HCT116 (cell line): Measurements from ENCODE around the gene RECQL5. TPM values are rescaled to one million over a fixed set of nuclear protein-coding genes. Genes with fewer than 3 reads are reported as not detected.

Experiments used
- ATAC-seq: fragments of 200-7000 bp; cut with Tn5 transposase; 2 replicates; pipeline ENCODE4 v1.9.1; 2020; ENCODE audit warnings: mild to moderate bottlenecking, moderate library complexity
- BruUV-seq: library from RNA; stranded (reverse); fragments of 400-500 nt; replicated peaks from 2 replicates; lab custom pipeline; 2021; lab: Mats Ljungman, UMichigan
- CTCF ChIA-PET: fragments of 300-600 bp; sonication (Branson Sonifier 250); formaldehyde crosslinking; loops from one replicate; lab custom pipeline; 2021; ENCODE audit warnings: antibody characterized with exemption; lab: Charles Lee
- POLR2A ChIA-PET: fragments of 300-600, 350-600 bp; sonication (Branson Sonifier 250); formaldehyde crosslinking; loops from one replicate; lab custom pipeline; 2021; ENCODE audit warnings: antibody characterized with exemption; lab: Charles Lee
- RAD21 ChIA-PET, 2 experiments: fragments of 300-600 bp; sonication (Branson Sonifier 250); formaldehyde crosslinking; loops; one replicate each; lab custom pipeline; 2023; ENCODE audit warnings: low total read pairs in 2 of 2; ENCODE audit not compliant: uncharacterized antibody in 2 of 2, unreplicated experiment in 2 of 2, low non-redundant PET in 1 of 2; lab: Charles Lee
- DNase-seq: peaks from one replicate; pipeline ENCODE4 v3.0.0-alpha.2; 2010; ENCODE audit warnings: low read depth, low spot score
- H2AFZ ChIP-seq: fragments of 200-600 bp; shearing (Covaris generic), sonication (generic); 2 replicates; pipeline ENCODE4 v1.6.1; 2017; ENCODE audit warnings: low read depth, mixed run types, mixed read lengths, antibody characterized with exemption, low read length; ENCODE audit not compliant: poor library complexity, severe bottlenecking
- H3K27ac ChIP-seq: 2 replicates; pipeline ENCODE4 v1.5.1; 2012; ENCODE audit warnings: low read depth, low read length
- H3K27me3 ChIP-seq: fragments of 200-600 bp; sonication (generic); 2 replicates; pipeline ENCODE4 v1.6.1; 2016; ENCODE audit warnings: mixed run types, low read length, mixed read lengths; ENCODE audit not compliant: insufficient read depth
- H3K36me3 ChIP-seq, 2 experiments: fragments of 200-500 bp in 1 of 2; fragments of 200-600 bp in 1 of 2; sonication (Bioruptor generic) in 1 of 2; sonication (generic) in 1 of 2; 2 replicates each; pipeline versions ENCODE4 v1.5.1 to v1.6.1; 2014 to 2016; ENCODE audit warnings: low read length in 2 of 2, inconsistent platforms in 1 of 2, mixed read lengths in 1 of 2, mixed run types in 1 of 2; ENCODE audit not compliant: insufficient read depth in 2 of 2, control insufficient read depth in 1 of 2
- H3K4me1 ChIP-seq, 2 experiments: fragments of 200-600 bp in 1 of 2; sonication (generic) in 1 of 2; 2 replicates each; pipeline versions ENCODE4 v1.5.1 to v1.6.1; 2012 to 2017; ENCODE audit warnings: low read length in 2 of 2, inconsistent platforms in 1 of 2, mild to moderate bottlenecking in 1 of 2, mixed read lengths in 1 of 2, mixed run types in 1 of 2, moderate library complexity in 1 of 2; ENCODE audit not compliant: insufficient read depth in 2 of 2, control insufficient read depth in 1 of 2
- H3K4me2 ChIP-seq: fragments of 200-600 bp; sonication (generic); 2 replicates; pipeline ENCODE4 v1.6.1; 2017; ENCODE audit warnings: mixed run types, low read length, mixed read lengths
- H3K4me3 ChIP-seq, 2 experiments: fragments of 200-600 bp in 1 of 2; sonication (generic) in 1 of 2; replicated peaks in 1 of 2; 2 replicates each; pipeline ENCODE4 v1.5.1; 2011 to 2016; ENCODE audit warnings: low read length in 2 of 2, control low read depth in 1 of 2, low read depth in 1 of 2, mild to moderate bottlenecking in 1 of 2, mixed read lengths in 1 of 2, mixed run types in 1 of 2
- H3K79me2 ChIP-seq: fragments of 200-600 bp; sonication (generic); 2 replicates; pipeline ENCODE4 v1.6.1; 2017; ENCODE audit warnings: mild to moderate bottlenecking, mixed run types, low read length, moderate library complexity, mixed read lengths; ENCODE audit not compliant: insufficient read depth
- H3K9ac ChIP-seq: fragments of 200-600 bp; sonication (generic); 2 replicates; pipeline ENCODE4 v1.6.1; 2016; ENCODE audit warnings: low read length, mixed read lengths
- H3K9me2 ChIP-seq: fragments of 200-600 bp; sonication (generic), shearing (Covaris generic); 2 replicates; pipeline ENCODE4 v1.6.1; 2017; ENCODE audit warnings: mixed run types, mild to moderate bottlenecking, moderate library complexity; ENCODE audit not compliant: insufficient read depth
- H3K9me3 ChIP-seq, 2 experiments: fragments of 200-500 bp in 1 of 2; fragments of 200-600 bp in 1 of 2; sonication (Bioruptor generic) in 1 of 2; sonication (generic) in 1 of 2; 2 replicates each; pipeline ENCODE4 v1.6.1; 2014 to 2017; ENCODE audit warnings: low read length in 2 of 2, mixed read lengths in 2 of 2, inconsistent platforms in 1 of 2, low read depth in 1 of 2, mild to moderate bottlenecking in 1 of 2, mixed run types in 1 of 2, moderate library complexity in 1 of 2; ENCODE audit not compliant: control insufficient read depth in 1 of 2, insufficient read depth in 1 of 2
- H4K20me1 ChIP-seq: fragments of 200-600 bp; sonication (generic), shearing (Covaris generic); 2 replicates; pipeline ENCODE4 v1.6.1; 2017; ENCODE audit warnings: mixed run types, mild to moderate bottlenecking, moderate library complexity; ENCODE audit not compliant: insufficient read depth
- CBX3 ChIP-seq: IDR thresholded peaks from 2 replicates; pipeline ENCODE4 v1.6.1; 2012; ENCODE audit warnings: low read depth
- CEBPB ChIP-seq: IDR thresholded peaks from 2 replicates; pipeline ENCODE4 v1.6.1; 2012; ENCODE audit warnings: low read depth
- EGR1 ChIP-seq: IDR thresholded peaks from 2 replicates; pipeline ENCODE4 v1.6.1; 2012; ENCODE audit warnings: low read depth
- ELF1 ChIP-seq: IDR thresholded peaks from 2 replicates; pipeline ENCODE4 v1.6.1; 2012; ENCODE audit warnings: low read depth, borderline replicate concordance
- EZH2phosphoT487 ChIP-seq: fragments of 200-600 bp; IDR thresholded peaks from 2 replicates; pipeline ENCODE4 v1.6.1; 2018; ENCODE audit warnings: antibody characterized with exemption, borderline replicate concordance
- FOSL1 ChIP-seq: IDR thresholded peaks from 2 replicates; pipeline ENCODE4 v1.6.1; 2012; ENCODE audit warnings: low read depth
- JUND ChIP-seq: IDR thresholded peaks from 2 replicates; pipeline ENCODE4 v1.6.1; 2012
- POLR2A ChIP-seq: IDR thresholded peaks from 2 replicates; pipeline ENCODE4 v1.7.0; 2011; ENCODE audit warnings: borderline replicate concordance; ENCODE audit not compliant: insufficient read depth, insufficient read length; ENCODE audit errors: extremely low read depth
- POLR2AphosphoS5 ChIP-seq: IDR thresholded peaks from 2 replicates; pipeline ENCODE4 v1.6.1; 2011; ENCODE audit warnings: mild to moderate bottlenecking, low read depth, low read length, moderate library complexity
- RAD21 ChIP-seq: IDR thresholded peaks from 2 replicates; pipeline ENCODE4 v1.6.1; 2012; ENCODE audit warnings: low read depth, mild to moderate bottlenecking
- SIN3A ChIP-seq: IDR thresholded peaks from 2 replicates; pipeline ENCODE4 v1.6.1; 2012; ENCODE audit warnings: low read depth
- SP1 ChIP-seq: IDR thresholded peaks from 2 replicates; pipeline ENCODE4 v1.6.1; 2012; ENCODE audit warnings: low read depth
- SRF ChIP-seq: IDR thresholded peaks from 2 replicates; pipeline ENCODE4 v1.6.1; 2012; ENCODE audit warnings: low read depth
- YY1 ChIP-seq: IDR thresholded peaks from 2 replicates; pipeline ENCODE4 v1.6.1; 2011; ENCODE audit warnings: low read length, low read depth, moderate library complexity, mild to moderate bottlenecking; ENCODE audit not compliant: insufficient replicate concordance; ENCODE audit errors: extremely low read depth
- ZFX ChIP-seq: fragments of 450-650 bp; IDR thresholded peaks from 2 replicates; pipeline ENCODE4 v1.6.1; 2017
- intact Hi-C: fragments of 100-400 bp; cut with micrococcal nuclease; formaldehyde crosslinking; loops from 2 replicates; pipeline ENCODE4 v1.10.0; 2022
- total RNA-seq: library from RNA; stranded (reverse); gene quantifications from one replicate; pipeline ENCODE4 v1.2.1, GENCODE V29; 2021; ENCODE audit not compliant: unreplicated experiment
- TF ChIP-seq, protein P1 (sequence below): IDR thresholded peaks from 2 replicates; pipeline ENCODE4 v1.6.1; 2011; ENCODE audit warnings: mild to moderate bottlenecking, low read length, moderate library complexity; ENCODE audit not compliant: insufficient replicate concordance; ENCODE audit errors: extremely low read depth
- TF ChIP-seq, protein P2 (sequence below): IDR thresholded peaks from 2 replicates; pipeline ENCODE4 v1.6.1; 2012

RECQL5 gene
- total RNA-seq, 1 experiment from 2014 or later, result 83.3 TPM

- POLR2A ChIA-PET, result interaction anchor here (1.0 to 6.4 kb wide), 14 partner anchors 9 to 192 kb away, joined by 3 to 41 read pairs (median 4); partner anchors contain the start of gene ITGB4
- Histone ChIP-seq H3K9me3 (no peaks in the 10 kb centered on the region), H2AFZ (no peak overlapping the region), H3K79me2 (peaks cover 97% of the 10 kb centered on the region), H3K27me3 (no peaks in the 10 kb centered on the region), H3K27ac (peak overlapping the region; percentile 67), H3K4me1 (peaks cover 72 to 100% of the 10 kb centered on the region in 2 experiments), H3K9me2 (no peaks in the 10 kb centered on the region), H3K4me2 (peak overlapping the region; percentile 84), H3K36me3 (peaks cover 0 to 25% of the 10 kb centered on the region in 2 experiments; a peak in 1 of 4 replicates), H3K4me3 (peak overlapping the region in 1 of 2 experiments; percentile 45; a peak in 3 of 4 replicates), H4K20me1 (no peaks in the 10 kb centered on the region), H3K9ac (peak overlapping the region; percentile 66)
- no peak for DNase-seq
- intact Hi-C loops, result no loop called here
- ATAC-seq, result peak; percentile 55
- RAD21 ChIA-PET, result interaction anchor here (0.8 to 2.6 kb wide), 5 partner anchors 11 to 64 kb away, joined by 3 to 13 read pairs (median 4); partner anchors contain the start of gene ITGB4 (in 1 of the 2)
- TF ChIP-seq SP1 (peak; percentile 51), ELF1 (no peak), CBX3 (peak; percentile 67), SIN3A (no peak; the same call in 1 of the 2 replicates), YY1 (no peak), RAD21 (no peak), JUND (peak; percentile 80), FOSL1 (peak; percentile 79)
- CTCF ChIA-PET, result interaction anchor here (0.8 to 8.5 kb wide), 13 partner anchors 10 to 146 kb away, joined by 3 to 174 read pairs (median 6); partner anchors contain the start of genes GALK1, ITGB4 and SMIM5
- BruUV-seq, result no TSS peak
Observed at GRCh38 chr17:75684249-75684648, 17.3 kb upstream of the RECQL5 start.

DNA sequence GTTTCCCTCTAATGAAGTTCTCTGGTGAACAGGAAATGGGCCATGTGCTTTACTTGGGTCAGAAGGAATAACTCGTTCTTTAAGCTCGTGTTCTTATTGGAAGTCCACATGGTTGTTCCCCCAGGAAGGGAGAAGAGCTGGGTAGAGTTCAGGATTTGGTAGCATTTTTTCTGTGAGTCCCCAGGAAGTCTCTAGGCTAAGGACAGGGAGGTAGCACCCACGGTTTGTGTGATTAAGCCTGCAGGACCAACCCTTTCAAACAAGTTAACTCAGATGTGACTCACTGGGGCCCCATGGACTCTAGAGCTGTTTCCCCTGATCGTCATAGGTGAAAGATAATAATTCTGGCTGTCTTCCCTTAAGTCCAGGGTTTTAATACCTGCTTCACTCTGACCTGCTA, 16.6 kb upstream of the RECQL5 start:
- ATAC-seq (peak; percentile 79), DNase-seq (peak; percentile 88)
- Histone ChIP-seq H3K79me2 (peaks cover 96% of the 10 kb centered on the region), H3K36me3 (peaks cover 2 to 26% of the 10 kb centered on the region in 2 experiments; a peak in 2 of 4 replicates), H2AFZ (no peak overlapping the region), H3K4me2 (peak overlapping the region; percentile 84), H4K20me1 (no peaks in the 10 kb centered on the region), H3K27me3 (no peaks in the 10 kb centered on the region), H3K4me3 (peak overlapping the region; percentile 4 to 45; a peak in 3 of 4 replicates), H3K9me2 (no peaks in the 10 kb centered on the region), H3K4me1 (peaks cover 70 to 98% of the 10 kb centered on the region in 2 experiments), H3K9me3 (no peaks in the 10 kb centered on the region), H3K27ac (peak overlapping the region; percentile 67), H3K9ac (peak overlapping the region; percentile 66)
- POLR2A ChIA-PET, result interaction anchor here (0.7 to 6.4 kb wide), 18 partner anchors 9 to 192 kb away, joined by 3 to 41 read pairs (median 4); partner anchors contain the start of genes ITGB4, RECQL5 and SAP30BP
- intact Hi-C loops, result no loop called here
- CTCF ChIA-PET, result interaction anchor here (0.8 to 8.5 kb wide), 15 partner anchors 9 to 146 kb away, joined by 3 to 174 read pairs (median 5); partner anchors contain the start of genes GALK1, ITGB4, RECQL5 and SAP30BP
- RAD21 ChIA-PET, result interaction anchor here (0.8 to 2.6 kb wide), 6 partner anchors 12 to 65 kb away, joined by 3 to 13 read pairs (median 4); partner anchors contain the start of gene ITGB4 (in 1 of the 2)
- BruUV-seq, result no TSS peak
- TF ChIP-seq, protein P1, sequence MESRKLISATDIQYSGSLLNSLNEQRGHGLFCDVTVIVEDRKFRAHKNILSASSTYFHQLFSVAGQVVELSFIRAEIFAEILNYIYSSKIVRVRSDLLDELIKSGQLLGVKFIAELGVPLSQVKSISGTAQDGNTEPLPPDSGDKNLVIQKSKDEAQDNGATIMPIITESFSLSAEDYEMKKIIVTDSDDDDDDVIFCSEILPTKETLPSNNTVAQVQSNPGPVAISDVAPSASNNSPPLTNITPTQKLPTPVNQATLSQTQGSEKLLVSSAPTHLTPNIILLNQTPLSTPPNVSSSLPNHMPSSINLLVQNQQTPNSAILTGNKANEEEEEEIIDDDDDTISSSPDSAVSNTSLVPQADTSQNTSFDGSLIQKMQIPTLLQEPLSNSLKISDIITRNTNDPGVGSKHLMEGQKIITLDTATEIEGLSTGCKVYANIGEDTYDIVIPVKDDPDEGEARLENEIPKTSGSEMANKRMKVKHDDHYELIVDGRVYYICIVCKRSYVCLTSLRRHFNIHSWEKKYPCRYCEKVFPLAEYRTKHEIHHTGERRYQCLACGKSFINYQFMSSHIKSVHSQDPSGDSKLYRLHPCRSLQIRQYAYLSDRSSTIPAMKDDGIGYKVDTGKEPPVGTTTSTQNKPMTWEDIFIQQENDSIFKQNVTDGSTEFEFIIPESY, result no peak
- TF ChIP-seq ELF1 (no peak), RAD21 (peak; percentile 44; the same call in 1 of the 2 replicates), SRF (no peak; the same call in 1 of the 2 replicates), POLR2AphosphoS5 (peak; percentile 78), SP1 (peak; percentile 90), SIN3A (peak; percentile 72), EZH2phosphoT487 (no peak), EGR1 (peak; percentile 63; the same call in 1 of the 2 replicates), FOSL1 (peak; percentile 94), ZFX (no peak), CEBPB (peak; percentile 58; the same call in 1 of the 2 replicates), POLR2A (no peak)
- TF ChIP-seq, protein P2, sequence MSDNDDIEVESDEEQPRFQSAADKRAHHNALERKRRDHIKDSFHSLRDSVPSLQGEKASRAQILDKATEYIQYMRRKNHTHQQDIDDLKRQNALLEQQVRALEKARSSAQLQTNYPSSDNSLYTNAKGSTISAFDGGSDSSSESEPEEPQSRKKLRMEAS, result peak; percentile 71; the same call in 1 of the 2 replicates
